GM18873 (cell line): ENCODE data around the gene ANO3.
"Not testable (repeated sequence)": the region's sequence is repeated elsewhere in the genome, so short reads cannot be mapped to it uniquely, and the experiment has no call there.

ENCODE experiments used
- ATAC-seq: cut with Tn5 transposase; IDR thresholded peaks from one replicate; pipeline ENCODE4 v1.9.1; 2021; ENCODE audit warnings: mild to moderate bottlenecking, moderate library complexity, moderate number of reproducible peaks; ENCODE audit not compliant: unreplicated experiment, low FRiP score

Gene ANO3

DNA sequence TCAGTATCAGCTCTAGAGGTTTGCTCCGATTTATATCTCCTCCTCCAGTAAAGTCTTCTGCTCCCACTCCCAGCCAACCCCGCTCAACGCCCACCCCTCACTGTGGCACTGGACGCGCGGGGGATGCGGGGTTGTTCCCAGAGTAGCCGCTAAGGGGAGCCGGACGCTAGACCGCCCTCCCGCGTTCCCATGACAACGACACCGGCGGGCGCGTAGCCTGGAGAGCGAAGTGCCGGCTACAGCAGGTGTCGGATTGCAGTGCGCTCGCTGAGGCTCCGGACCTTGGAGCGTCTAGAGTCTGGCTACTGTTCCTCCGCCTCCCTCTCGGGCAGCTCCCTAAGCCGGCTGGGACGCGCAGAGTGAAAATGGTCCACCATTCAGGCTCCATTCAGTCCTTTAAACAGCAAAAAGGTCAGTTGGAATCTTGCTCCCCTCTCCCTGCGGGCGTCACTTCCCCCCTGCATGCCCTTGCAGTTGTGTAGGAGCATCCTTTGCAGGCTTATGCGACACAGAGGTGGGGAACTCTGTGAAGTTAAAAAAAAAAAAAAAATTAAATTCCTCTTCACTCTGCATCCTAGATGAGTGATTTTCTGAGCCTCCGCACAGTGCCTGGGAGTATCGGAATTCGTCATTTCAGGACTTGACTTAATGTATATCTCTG lies at the start of gene ANO3:
TSS of gene ANO3 (plus strand) at position 220 of the 661 bp plus-strand sequence. CDS start at position 366, 146 bp downstream.
- peak; percentile 71 for ATAC-seq

DNA sequence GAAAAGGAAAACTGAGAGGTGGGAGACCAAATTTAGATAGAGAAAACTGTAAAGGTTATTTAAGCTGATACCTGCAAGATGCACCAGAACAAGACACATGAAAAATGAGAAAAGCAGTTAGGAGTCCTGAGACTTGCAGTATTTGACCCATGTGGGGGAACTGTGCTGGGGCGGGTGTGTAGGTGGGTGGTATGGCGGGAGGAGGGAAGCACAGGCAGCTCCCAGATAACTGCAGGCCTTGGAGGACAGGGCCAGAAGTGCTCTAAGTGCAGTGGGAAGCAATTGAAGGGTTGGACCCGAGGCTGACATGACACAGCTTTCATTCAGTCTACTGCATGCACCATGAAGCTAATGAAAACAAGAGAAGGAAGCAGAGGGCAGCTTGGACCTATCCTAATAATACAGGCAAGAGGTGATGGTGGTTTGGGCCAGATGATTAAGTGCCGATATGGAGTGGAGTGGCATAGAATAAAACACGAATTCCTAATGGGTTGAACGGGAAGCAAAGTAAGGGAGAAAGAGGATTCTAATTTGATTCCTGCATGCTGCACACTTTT lies 48.0 kb upstream of the ANO3 start:
- ATAC-seq: no peak

DNA sequence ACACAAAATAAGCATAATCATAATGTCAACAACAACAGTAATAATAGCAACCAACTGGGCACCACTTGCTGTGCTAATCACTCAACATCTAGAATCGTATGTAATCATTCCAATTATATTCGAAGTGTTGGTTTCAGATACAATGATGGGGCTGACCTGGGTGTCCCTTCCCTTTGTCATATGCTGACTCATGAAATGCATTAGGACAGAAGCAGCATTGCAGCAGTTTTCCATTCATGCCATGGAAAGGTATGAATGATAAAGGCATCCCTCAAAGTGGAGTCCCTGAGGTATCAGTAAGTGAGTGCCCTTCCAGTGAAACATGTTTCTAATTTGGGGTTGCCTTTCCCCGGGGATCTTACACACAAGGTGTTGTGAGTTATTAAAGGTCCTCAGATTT lies 46.3 kb upstream of the ANO3 start:
- no peak for ATAC-seq

DNA sequence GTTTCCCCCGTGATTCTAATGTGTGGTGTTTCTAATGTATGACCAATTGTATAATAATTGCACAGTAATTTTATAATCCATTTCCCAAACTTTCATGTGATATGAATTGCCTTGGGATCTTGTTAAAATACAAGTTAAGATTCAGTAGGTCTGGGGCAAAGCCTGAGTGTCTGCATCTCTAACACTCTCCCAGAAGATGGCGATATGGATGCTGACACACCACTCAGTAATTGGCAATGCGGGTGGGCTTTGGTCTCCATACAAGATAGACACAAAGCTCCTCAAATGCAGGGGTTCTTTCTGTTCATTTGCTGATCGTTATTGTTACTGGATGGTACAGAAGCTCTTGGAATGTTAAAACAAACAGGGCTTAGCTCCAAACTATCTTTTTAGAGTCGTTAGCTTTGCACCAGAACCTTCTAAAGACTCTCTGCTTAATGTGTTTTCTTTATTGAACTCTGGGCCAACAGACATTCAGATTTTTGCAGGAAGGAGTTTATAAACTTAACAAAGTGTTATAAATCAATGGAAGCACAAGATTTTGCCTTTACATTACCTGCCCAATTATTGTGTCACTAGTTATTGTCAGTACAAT lies 45.4 kb upstream of the ANO3 start:
- no peak for ATAC-seq

DNA sequence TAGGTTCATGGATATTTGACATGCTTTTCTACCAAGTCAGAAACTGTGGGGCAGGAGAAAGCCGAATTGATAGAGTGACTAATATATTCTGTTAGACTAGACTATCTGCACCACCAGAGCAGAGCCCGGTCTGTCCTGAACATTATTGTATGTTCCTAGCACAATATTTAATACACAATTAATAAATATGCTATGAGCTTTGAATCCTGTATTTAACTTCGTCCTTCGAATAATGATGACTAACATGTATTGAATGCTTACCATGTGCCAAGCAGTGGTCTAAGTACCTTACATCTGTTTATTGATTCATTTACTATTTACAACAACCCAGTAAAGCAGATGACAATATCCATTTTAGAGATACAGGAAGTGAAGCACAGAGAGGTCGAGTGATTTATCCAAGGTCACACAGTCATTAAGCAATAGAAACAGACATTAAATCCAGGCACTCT lies 44.8 kb upstream of the ANO3 start:
- no peak for ATAC-seq

DNA sequence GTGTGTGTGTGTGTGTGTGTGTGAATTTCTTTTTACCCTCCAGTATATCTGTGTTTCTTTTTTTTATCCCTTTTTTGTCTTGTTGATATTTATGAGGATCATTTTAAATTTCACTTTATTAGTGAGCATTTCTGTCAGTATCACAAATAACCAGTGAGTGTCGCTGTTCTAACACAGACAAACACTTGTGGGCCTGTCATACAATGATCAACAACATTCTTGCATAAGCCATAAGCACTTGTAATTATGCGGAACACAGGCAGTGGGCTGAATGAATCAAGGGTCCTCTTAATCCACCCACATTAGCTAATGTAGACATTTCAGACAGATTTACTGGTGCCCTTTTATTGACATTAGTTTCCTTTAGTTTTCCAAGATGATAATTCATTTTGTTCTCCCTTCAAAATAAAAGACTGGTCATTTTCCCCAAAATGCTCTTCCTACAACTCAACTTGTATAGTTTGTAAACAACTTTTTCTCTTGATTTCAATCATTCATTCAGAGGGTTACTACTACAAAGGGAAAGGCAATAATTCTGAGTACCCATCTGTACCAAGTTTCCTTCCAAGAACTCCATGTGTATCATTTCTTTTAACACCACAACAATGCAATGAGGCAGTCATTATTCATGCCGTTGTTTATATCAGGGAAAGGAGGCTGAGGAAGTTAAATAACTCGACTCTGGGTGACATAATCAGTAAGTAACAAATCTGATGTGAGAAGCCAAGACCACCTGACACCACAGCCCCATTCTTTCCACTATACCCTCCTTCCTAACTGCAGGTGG lies 34.5 kb upstream of the ANO3 start:
- ATAC-seq: no peak

DNA sequence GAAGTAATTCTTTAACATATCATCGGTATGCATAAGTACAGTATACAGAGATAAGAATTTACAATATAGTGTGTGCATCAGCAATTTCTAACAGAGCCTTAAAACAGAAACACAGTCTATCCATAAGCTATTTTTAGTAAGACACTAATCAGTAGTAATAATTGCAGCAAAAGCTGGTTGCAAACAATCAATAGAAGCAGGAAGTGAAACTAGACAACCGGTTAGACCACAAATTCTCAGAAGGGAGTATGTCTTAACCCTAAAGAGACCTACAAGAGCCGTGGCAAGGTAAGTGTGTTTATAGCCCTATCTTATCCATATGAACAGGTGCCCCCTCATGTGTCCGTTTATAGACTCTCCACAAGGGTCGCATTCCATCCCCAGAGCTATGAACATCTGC lies 15.6 kb upstream of the ANO3 start:
- not testable (repeated sequence) for ATAC-seq

DNA sequence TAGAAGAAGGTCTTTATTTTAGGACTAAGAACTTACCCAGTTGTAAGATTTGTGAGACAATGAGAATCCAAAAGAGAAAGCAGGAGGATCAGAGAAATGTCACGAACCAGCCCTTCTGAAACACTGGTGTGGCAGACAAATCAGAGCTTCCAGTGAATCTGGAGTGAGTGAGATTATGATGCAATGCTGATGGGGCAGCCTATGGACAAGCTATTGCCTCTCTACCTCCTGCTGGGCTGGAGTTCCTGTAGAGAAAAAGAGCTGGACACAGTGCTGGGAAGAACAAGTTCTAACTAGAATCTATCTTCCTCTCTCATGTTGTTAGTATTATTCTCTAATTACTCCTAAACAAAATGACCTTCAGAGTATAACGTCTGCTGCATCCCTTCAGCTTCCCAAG lies 12.0 kb upstream of the ANO3 start:
- ATAC-seq: no peak

DNA sequence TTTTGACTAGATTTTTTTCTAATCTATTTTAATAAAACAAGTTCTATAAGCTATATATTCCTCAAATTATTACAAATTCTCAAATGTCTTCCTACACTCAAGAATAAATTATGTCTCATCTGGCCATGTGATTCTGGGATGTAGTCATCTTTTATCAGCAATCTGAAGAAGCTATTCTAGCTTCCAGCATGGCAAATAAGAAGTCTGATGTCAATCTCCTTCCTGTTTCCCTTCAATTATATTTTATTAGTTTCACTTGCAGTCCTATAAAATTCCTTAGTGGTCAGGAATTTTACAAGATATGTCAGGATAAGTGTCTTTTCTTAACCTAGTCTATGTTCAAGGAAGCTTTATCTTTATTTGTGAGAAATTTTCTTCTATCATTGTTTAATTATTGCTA lies 10.4 kb upstream of the ANO3 start:
- no peak for ATAC-seq

DNA sequence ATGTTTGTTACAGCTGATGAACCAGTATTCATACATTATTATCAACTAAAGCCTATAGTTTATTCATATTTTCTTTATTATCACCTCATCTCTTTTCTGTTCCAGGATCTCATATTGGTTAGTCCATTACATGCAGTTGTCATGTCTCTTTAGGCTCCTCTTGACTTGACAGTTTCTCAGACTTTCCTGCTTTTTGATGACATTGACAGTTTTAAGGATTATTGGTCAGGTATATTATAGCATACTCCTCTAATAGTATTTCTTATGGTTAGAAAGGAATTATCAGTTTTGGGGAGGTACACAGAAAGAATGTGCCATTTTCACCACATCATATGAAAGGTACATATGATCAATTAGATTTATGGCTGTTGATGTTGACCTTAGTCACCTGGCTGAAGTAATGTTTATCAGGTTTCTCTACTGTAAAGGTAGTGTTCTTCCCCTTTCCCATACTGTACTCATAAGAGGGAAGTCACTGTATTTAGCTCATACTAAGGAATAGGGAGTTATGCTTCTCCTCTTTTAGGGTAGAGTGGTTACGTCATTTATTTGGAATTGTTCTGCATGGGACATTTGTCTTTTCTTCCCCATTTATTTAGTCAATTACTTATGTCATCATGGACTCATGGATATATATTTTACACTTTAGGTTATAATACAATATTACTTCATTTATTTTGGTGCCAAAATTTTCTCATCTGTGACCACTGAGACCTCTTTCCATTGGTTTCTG lies 9.4 kb upstream of the ANO3 start:
- no peak for ATAC-seq

DNA sequence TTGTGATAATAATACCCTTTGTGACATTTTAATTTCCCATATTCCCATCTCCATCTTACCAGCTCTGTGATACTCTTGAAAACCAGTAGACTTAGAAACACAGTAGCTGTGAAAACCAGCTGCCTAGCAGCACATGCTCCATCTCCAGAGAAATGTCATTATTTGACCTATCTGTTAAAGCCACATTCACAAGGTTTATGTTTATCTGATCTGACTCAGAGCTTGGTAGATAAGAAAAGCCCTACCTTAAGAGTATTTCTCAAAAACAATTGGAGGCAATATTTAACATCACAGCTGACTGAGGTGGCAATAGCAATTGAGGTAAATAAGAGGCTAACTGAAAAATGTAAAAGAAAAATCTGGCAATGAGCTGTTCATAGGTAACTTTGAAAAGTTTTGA lies 8.1 kb upstream of the ANO3 start:
- no peak for ATAC-seq

DNA sequence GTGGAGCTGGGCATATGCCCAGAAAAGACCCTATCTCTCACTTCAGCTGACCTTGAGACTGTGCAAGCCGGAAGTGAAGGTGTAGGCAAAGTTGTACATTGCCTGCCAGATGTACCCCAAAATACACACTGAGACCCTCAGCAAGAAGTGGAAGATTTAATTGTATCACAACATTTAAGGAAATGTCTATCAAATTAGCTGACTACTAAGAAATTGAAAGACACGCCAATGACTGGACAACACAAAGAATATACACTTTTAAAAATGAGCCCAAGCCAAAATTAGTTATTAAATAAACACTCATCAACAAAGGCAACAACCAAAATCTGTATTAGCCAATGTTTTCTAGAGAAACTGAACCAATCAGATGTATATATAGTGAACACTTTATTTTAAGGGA lies 7.7 kb upstream of the ANO3 start:
- ATAC-seq: no peak

DNA sequence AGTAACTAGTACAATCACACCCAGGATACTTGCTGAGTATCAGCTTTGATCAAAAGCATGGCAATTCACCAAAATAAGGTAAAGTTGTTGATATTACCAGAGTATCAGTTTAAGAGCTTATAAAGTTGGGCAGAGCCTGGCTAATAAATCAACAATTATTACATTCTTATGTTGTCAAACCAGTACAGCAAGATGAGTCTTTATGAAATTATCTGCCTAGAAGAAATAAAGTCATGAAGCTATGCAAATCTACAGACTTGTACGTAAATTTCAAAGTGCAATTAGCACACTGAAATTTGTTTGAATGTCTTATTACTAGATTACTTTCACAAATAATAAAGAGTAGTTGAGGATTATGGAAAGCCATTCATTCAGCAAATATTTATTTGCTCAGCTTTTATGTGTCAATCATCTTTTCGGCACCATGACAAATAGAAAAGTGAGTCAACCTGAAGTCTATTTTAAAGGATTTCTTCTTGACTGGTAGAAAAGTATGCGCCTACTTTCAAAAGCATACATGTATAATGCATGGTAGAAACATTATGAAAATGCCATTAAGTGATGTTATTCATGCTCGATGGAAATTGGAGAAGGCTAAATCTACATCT lies 5.0 kb upstream of the ANO3 start:
- no peak for ATAC-seq

DNA sequence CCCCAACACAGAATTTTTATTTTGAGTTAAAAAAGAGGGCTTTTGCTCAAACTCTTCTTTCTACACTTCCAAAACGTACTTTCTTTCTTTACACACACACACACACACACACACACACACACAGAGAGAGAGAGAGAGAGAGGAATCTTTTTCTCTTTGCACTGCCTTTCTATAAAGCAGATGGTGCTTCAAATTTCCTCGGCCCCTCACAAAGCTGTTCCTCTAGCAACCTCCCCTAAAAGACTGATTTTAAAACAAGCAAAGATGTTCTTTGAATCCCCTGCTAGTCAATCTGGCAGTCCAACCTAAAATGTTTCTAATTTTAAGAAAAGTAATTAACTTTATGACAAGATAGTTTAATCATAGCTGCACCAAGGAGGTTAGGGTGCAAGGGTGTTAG lies 2.7 kb upstream of the ANO3 start:
- no peak for ATAC-seq

DNA sequence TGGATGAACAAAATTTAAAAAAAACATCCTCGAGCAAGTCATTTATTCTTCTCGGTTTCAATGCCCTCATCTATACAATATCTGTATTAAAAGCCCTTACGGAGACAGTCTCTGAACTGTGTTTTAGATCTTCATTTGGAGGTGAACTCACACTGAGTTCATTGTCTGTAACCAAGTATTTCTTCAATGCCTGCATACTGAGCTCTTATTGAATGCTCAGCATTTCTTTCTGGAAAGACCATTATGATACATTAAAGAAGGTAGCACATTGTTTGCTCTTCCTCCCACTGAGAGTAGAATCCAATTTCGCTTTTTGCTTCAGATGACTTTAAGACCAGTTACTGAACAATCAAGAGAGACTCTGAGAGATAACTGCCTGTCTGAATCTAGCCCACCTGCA lies 1.7 kb upstream of the ANO3 start:
- no peak for ATAC-seq

DNA sequence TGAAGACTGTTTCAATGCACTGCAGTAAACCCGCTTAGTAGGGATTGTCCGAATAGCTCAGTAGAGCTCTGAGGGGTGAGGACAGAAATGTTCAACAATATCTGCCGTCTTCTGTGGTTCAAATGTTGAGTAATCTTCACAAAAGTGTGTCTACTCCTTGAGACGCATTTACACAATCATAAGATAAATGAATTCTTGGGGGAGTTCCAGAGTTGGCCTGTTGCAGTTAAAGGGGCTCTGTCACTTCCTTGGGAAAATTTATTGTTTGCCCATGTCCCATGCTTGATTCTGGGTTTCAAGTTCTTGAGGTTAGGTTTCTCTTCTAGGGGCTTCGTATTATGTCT lies 614 bp downstream of the ANO3 start:
- no peak for ATAC-seq

DNA sequence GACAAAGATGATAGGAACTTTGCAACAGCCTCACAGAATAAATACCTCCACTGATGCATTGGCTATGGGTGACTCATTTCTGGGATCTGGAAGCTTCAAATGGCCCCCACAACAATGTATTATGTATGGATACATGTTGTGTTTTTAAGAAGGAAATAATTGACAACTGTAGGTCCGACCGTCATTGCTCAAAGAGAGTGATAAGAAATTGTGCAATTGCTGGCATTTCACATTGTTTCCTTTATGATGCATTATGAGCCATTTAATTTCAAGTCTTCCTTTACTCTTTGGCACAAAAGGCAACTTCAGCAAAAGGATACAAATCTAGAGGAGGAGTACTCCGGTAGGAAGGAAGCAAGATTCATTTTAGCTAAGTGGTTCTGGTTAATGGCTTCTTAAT lies 2.0 kb downstream of the ANO3 start:
- no peak for ATAC-seq

DNA sequence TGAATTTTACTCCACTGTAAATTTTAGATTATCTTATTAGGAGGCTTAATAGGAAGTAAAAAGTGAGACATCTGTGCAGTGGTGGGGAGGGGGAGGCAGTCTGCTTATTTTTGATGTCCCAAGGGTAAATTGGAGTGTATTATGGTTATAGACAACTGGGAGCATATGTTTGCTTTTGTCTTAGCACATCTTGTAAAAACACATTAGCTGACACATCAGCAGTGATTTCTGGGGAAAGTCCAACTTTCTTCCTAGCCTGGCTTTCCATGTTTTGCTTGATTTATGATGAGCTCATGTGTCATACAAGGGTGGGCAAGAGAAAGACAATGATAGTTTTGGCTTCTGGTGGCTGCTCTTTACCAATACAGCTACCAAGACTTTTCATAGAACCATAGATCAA lies 4.0 kb downstream of the ANO3 start:
- ATAC-seq: no peak

DNA sequence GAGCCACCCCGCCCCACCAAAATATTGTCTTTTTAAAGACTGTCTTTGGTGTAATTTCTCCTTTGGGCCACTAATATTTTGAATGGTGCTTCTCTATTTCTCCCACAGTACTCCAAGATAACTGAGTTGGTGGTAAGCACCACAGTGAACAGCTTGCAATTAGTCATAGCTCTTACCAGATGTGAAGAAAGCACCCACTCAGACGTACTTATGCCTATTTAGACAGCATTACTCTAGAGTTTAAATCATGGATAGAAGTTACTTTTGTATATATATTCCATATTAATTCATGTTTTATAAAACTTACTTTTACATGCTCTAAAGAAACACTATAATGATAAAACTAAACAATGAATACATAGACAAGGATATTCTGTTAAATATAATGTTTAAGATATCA lies 12.7 kb downstream of the ANO3 start:
- no peak for ATAC-seq

DNA sequence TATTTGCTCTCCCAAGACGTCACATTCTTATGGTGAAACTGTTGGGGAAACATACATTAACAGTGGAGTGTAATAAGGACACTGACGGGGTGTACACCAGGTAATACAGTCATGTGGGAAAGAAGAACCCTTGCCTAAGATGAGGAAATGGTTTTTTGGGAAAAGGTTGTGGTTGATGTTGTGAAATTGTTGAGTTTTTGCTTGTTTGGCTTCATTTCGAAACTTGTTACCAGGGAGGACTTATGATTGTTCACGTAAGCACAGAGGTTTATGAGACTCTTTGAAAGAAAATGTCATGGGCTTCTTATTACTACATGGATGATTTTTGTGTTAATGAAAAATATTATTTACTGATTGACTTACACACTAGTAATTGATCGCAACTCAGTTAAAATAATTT lies 16.8 kb downstream of the ANO3 start:
- no peak for ATAC-seq
